DND-41 (cell line): ENCODE results near the gene MADCAM1.

ENCODE experiments used
- CTCF ChIP-seq: IDR thresholded peaks from 2 replicates; pipeline ENCODE4 v1.5.1; 2012; ENCODE audit warnings: borderline replicate concordance, low read length, moderate library complexity, mild to moderate bottlenecking; ENCODE audit not compliant: poor library complexity, severe bottlenecking; ENCODE audit errors: extremely low read depth
- EZH2 ChIP-seq: IDR thresholded peaks from 3 replicates; pipeline ENCODE4 v1.6.1; 2012; ENCODE audit warnings: borderline replicate concordance, low read depth, mild to moderate bottlenecking, moderate library complexity, low read length, inconsistent platforms; ENCODE audit not compliant: severe bottlenecking

GRCh38 chr19:496986-497385, 700 bp downstream of the MADCAM1 start:
- TF ChIP-seq CTCF (no peak), EZH2 (no peak)
